Measurements from ENCODE around the gene SCIN. TPM values are rescaled to one million over a fixed set of nuclear protein-coding genes. Genes with fewer than 3 reads are reported as not detected.

SCIN gene
- total RNA-seq, 3 donors from 2014 or later: 0.96 to 4.7 (median 1.3) TPM

GRCh38 chr7:12573885-12574284 lies 3.4 kb downstream of the SCIN start:
- no peak for TF ChIP-seq POLR2A (IDR thresholded peaks at IDR 0.05)
- TF ChIP-seq POLR2AphosphoS5 (IDR thresholded peaks at IDR 0.05): no peak
- TF ChIP-seq CTCF (IDR thresholded peaks at IDR 0.05): no peak
- intact Hi-C loops (cut with DNase I; ENCODE audit: low total_unique reads): no loop called here
- Histone ChIP-seq H3K36me3 (no peaks in the 10 kb centered on the region), H3K4me1 (no peaks in the 10 kb centered on the region), H3K4me3 (no peak overlapping the region), H3K9me3 (no peaks in the 10 kb centered on the region), H3K27me3 (no peaks in the 10 kb centered on the region), H3K27ac (no peak overlapping the region)
- no peak for DNase-seq (ENCODE audit: low spot score in 2 of 2)

DNA sequence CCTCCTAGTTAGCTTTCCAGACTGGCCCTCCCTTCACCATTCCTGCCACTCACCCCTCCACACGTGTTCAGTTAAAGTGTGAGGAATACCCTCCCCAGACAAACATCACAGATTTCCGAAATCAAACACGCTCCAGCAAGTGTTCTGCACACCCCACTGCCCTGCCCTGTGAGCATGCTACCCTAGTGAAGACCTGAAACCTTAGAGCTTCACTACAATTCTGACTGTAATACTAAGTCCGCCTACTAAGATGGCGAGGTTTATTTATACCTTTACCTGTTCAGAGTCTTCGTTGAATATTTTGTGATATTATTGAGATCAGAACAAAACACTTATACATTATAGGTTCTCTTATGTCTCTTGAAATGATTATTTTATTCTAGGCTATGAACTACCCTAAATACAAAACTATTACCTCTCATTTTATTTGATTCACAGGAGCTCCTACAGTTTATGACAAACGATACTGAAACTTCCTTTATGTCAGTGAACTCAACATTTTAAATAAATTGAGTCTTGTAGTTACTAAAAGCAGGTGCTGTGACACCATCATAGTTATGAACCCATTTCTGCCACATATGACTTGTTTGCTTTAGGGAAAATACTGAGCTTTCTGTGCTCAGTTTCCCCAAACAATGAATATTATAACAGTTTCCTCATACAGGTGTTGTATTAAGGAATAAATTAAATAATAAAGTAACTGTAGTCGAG lies 8.6 kb downstream of the SCIN start:
- no peaks in the 10 kb centered on the region for H3K36me3 ChIP-seq
- intact Hi-C loops (cut with DNase I; ENCODE audit: low total_unique reads): no loop called here
- no peak for DNase-seq (ENCODE audit: low spot score in 2 of 2)
- no peak overlapping the region for H3K4me3 ChIP-seq
- no peaks in the 10 kb centered on the region for H3K27me3 ChIP-seq
- no peaks in the 10 kb centered on the region for H3K9me3 ChIP-seq
- H3K27ac ChIP-seq: no peak overlapping the region
- H3K4me1 ChIP-seq: no peaks in the 10 kb centered on the region
- no peak for TF ChIP-seq POLR2AphosphoS5 (IDR thresholded peaks at IDR 0.05)
- TF ChIP-seq CTCF (IDR thresholded peaks at IDR 0.05): no peak
- no peak for TF ChIP-seq POLR2A (IDR thresholded peaks at IDR 0.05)

DNA sequence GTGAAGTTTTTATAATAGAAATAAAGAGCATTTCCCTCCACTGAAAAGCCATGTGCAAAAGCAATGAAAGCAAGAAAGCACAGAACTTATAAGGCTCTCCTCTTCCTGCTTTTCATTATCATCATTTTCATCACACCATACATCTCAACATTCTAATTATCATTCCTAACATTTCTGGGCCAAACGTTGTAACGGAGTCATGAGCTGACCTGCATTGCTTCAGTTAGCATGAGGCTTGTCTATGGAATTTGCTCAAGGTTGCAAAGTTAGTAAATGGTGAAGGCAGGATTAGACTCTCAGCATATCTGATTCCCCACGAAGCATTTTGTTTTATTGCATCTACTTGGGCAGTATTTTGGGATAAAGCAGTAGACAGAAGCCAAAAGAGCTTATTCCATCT lies 11.4 kb downstream of the SCIN start:
- TF ChIP-seq CTCF (IDR thresholded peaks at IDR 0.05): no peak
- TF ChIP-seq POLR2AphosphoS5 (IDR thresholded peaks at IDR 0.05): no peak
- TF ChIP-seq POLR2A (IDR thresholded peaks at IDR 0.05): no peak
- Histone ChIP-seq H3K27ac (no peak overlapping the region), H3K27me3 (no peaks in the 10 kb centered on the region), H3K9me3 (no peaks in the 10 kb centered on the region), H3K4me3 (no peak overlapping the region), H3K36me3 (no peaks in the 10 kb centered on the region), H3K4me1 (no peaks in the 10 kb centered on the region)
- intact Hi-C loops (cut with DNase I; ENCODE audit: low total_unique reads): no loop called here
- DNase-seq (ENCODE audit: low spot score in 2 of 2): no peak

DNA sequence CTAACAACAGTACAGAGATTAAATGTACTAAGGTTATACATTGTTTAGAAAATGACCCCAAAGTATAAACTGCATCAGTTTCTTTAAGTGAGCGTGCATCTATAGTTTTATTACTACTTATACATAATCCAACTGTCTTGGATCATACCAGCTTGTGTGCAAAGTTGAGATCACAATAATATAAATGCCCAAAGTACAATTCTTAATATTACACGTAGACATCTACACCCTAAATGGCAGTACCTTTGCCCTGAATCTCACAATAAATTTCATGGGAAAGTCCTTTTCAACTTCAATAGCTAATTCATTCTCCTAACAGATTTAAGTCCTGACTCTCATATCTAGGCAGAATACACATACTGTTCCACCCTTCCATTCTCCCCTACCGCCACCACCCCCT lies 11.8 kb downstream of the SCIN start:
- no peak overlapping the region for H3K4me3 ChIP-seq
- intact Hi-C loops (cut with DNase I; ENCODE audit: low total_unique reads): no loop called here
- H3K9me3 ChIP-seq: no peaks in the 10 kb centered on the region
- TF ChIP-seq POLR2AphosphoS5 (IDR thresholded peaks at IDR 0.05) (no peak), POLR2A (IDR thresholded peaks at IDR 0.05) (no peak), CTCF (IDR thresholded peaks at IDR 0.05) (no peak)
- no peaks in the 10 kb centered on the region for H3K4me1 ChIP-seq
- H3K27ac ChIP-seq: no peak overlapping the region
- H3K27me3 ChIP-seq: no peaks in the 10 kb centered on the region
- no peaks in the 10 kb centered on the region for H3K36me3 ChIP-seq
- no peak for DNase-seq (ENCODE audit: low spot score in 2 of 2)

DNA sequence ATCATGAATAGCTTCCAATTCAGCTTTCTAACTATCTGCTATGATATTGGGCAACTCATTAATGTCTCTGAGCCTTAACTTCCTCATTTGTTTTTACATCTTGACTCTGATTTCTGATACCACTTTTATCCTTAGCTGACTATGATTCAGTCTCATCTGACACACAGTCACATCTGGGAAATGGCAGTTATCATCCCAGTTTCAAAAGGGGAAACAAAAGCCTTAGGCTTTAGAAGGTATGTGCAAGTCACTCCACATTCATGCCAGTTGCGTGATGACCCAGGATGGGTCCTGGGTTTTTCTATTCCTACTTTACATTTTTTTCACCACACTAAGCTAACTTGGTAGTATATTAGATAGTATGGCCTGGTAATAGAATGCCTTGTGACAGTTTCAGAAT lies 12.7 kb downstream of the SCIN start:
- intact Hi-C loops (cut with DNase I; ENCODE audit: low total_unique reads): no loop called here
- H3K4me1 ChIP-seq: no peaks in the 10 kb centered on the region
- H3K9me3 ChIP-seq: no peaks in the 10 kb centered on the region

More for the DNA sequence above, 12.7 kb downstream of the SCIN start:
- H3K4me3 ChIP-seq: no peak overlapping the region
- no peak for DNase-seq (ENCODE audit: low spot score in 2 of 2)
- H3K27ac ChIP-seq: no peak overlapping the region
- H3K27me3 ChIP-seq: no peaks in the 10 kb centered on the region
- TF ChIP-seq POLR2AphosphoS5 (IDR thresholded peaks at IDR 0.05): no peak
- no peak for TF ChIP-seq CTCF (IDR thresholded peaks at IDR 0.05)
- TF ChIP-seq POLR2A (IDR thresholded peaks at IDR 0.05): no peak
- no peaks in the 10 kb centered on the region for H3K36me3 ChIP-seq
